Karpas-422 (cell line): ENCODE measurements around the gene SLC12A6. TPM values are rescaled to one million over a fixed set of nuclear protein-coding genes. Genes with fewer than 3 reads are reported as not detected.
"Not testable (repeated sequence)": the region's sequence is repeated elsewhere in the genome, so short reads cannot be mapped to it uniquely, and the experiment has no call there.

Experiments used
- DNase-seq: peaks from one replicate; pipeline ENCODE4 v3.0.0-alpha.2; 2015
- H2AFZ ChIP-seq: fragments of 200-600 bp; sonication (generic); 2 replicates; pipeline ENCODE4 v1.6.1; 2014; ENCODE audit warnings: antibody characterized with exemption, low read length, mixed read lengths
- H3K27ac ChIP-seq: fragments of 200-600 bp; sonication (generic); 2 replicates; pipeline ENCODE4 v1.5.1; 2014; ENCODE audit warnings: mild to moderate bottlenecking, low read length, moderate library complexity
- H3K27me3 ChIP-seq: fragments of 200-600 bp; sonication (generic); 2 replicates; pipeline ENCODE4 v1.6.1; 2014; ENCODE audit warnings: low read length, mixed read lengths
- H3K36me3 ChIP-seq: fragments of 200-600 bp; sonication (generic); 2 replicates; pipeline ENCODE4 v1.6.1; 2014; ENCODE audit warnings: low read length, mixed read lengths; ENCODE audit not compliant: insufficient read depth
- H3K4me1 ChIP-seq: fragments of 200-600 bp; sonication (generic); 2 replicates; pipeline ENCODE4 v1.6.1; 2014; ENCODE audit warnings: mild to moderate bottlenecking, low read length, mixed read lengths
- H3K4me2 ChIP-seq: fragments of 200-600 bp; sonication (generic); 2 replicates; pipeline ENCODE4 v1.6.1; 2014; ENCODE audit warnings: low read length, low read depth, mild to moderate bottlenecking; ENCODE audit not compliant: poor library complexity, severe bottlenecking
- H3K4me3 ChIP-seq: fragments of 200-600 bp; sonication (generic); 2 replicates; pipeline ENCODE4 v1.5.1; 2014; ENCODE audit warnings: mild to moderate bottlenecking, antibody characterized with exemption, low read length, mixed read lengths
- H3K79me2 ChIP-seq: fragments of 200-600 bp; sonication (generic); 2 replicates; pipeline ENCODE4 v1.6.1; 2014; ENCODE audit warnings: mild to moderate bottlenecking, low read length, mixed read lengths
- H3K9ac ChIP-seq: fragments of 200-600 bp; sonication (generic); 2 replicates; pipeline ENCODE4 v1.6.0; 2014; ENCODE audit warnings: low read length
- H3K9me2 ChIP-seq: fragments of 200-600 bp; sonication (generic), shearing (Covaris generic); replicated peaks from 2 replicates; pipeline ENCODE4 v1.6.0; 2014; ENCODE audit warnings: mild to moderate bottlenecking, low read length, moderate library complexity; ENCODE audit not compliant: insufficient read depth
- H3K9me3 ChIP-seq: fragments of 300-700, 200-600 bp; sonication (generic); 2 replicates; pipeline ENCODE4 v1.6.1; 2014; ENCODE audit warnings: low read length, mixed read lengths
- H4K20me1 ChIP-seq: fragments of 200-600 bp; sonication (generic); 2 replicates; pipeline ENCODE4 v1.6.1; 2014; ENCODE audit warnings: mild to moderate bottlenecking, antibody characterized with exemption, low read length, low read depth; ENCODE audit not compliant: insufficient read depth
- total RNA-seq: library from RNA; depleted of rRNA; stranded (reverse); fragments of >200 nt; shearing (Covaris generic); gene quantifications from 2 replicates; pipeline ENCODE4 v1.2.3, GENCODE V29; 2014; ENCODE audit warnings: low replicate concordance

Gene SLC12A6
- total RNA-seq, 1 experiment from 2014 or later: 1.6 TPM

GRCh38 chr15:34353627-34354026 lies 16.0 kb upstream of the SLC12A6 start:
- DNase-seq: peak; percentile 31
- no peak overlapping the region for H3K9ac ChIP-seq
- no peak overlapping the region for H3K4me3 ChIP-seq

GRCh38 chr15:34352996-34353395 lies 15.4 kb upstream of the SLC12A6 start:
- not testable (repeated sequence) for H2AFZ ChIP-seq, H3K79me2 ChIP-seq, H3K27me3 ChIP-seq, H3K36me3 ChIP-seq, H3K9me2 ChIP-seq, H3K9ac ChIP-seq, H3K4me1 ChIP-seq, H3K4me2 ChIP-seq, H3K27ac ChIP-seq, H4K20me1 ChIP-seq, H3K9me3 ChIP-seq, H3K4me3 ChIP-seq, DNase-seq

More at GRCh38 chr15:34353627-34354026, 16.0 kb upstream of the SLC12A6 start:
- H3K9me3 ChIP-seq: no peaks in the 10 kb centered on the region
- no peak overlapping the region for H2AFZ ChIP-seq
- H4K20me1 ChIP-seq: no peaks in the 10 kb centered on the region
- H3K9me2 ChIP-seq: no peaks in the 10 kb centered on the region
- H3K27me3 ChIP-seq: no peaks in the 10 kb centered on the region
- H3K79me2 ChIP-seq: no peaks in the 10 kb centered on the region
- no peak overlapping the region for H3K27ac ChIP-seq
- H3K36me3 ChIP-seq: no peaks in the 10 kb centered on the region
- H3K4me1 ChIP-seq: no peaks in the 10 kb centered on the region
- no peak overlapping the region for H3K4me2 ChIP-seq

- H3K79me2 ChIP-seq: no peaks in the 10 kb centered on the region
- H3K4me2 ChIP-seq: no peak overlapping the region
- no peak overlapping the region for H2AFZ ChIP-seq
- H3K9me2 ChIP-seq: no peaks in the 10 kb centered on the region
- DNase-seq: no peak
- H3K9ac ChIP-seq: no peak overlapping the region
- H4K20me1 ChIP-seq: no peaks in the 10 kb centered on the region
- no peak overlapping the region for H3K27ac ChIP-seq
- no peaks in the 10 kb centered on the region for H3K4me1 ChIP-seq
- H3K27me3 ChIP-seq: no peaks in the 10 kb centered on the region
- no peak overlapping the region for H3K4me3 ChIP-seq
- H3K36me3 ChIP-seq: no peaks in the 10 kb centered on the region
- H3K9me3 ChIP-seq: no peaks in the 10 kb centered on the region
Observed at GRCh38 chr15:34349769-34350168, 12.2 kb upstream of the SLC12A6 start.

- no peaks in the 10 kb centered on the region for H4K20me1 ChIP-seq
- no peaks in the 10 kb centered on the region for H3K4me1 ChIP-seq
- H3K79me2 ChIP-seq: no peaks in the 10 kb centered on the region
- no peak overlapping the region for H3K27ac ChIP-seq
- no peaks in the 10 kb centered on the region for H3K36me3 ChIP-seq
- H3K9me3 ChIP-seq: no peaks in the 10 kb centered on the region
- H3K27me3 ChIP-seq: no peaks in the 10 kb centered on the region
- H2AFZ ChIP-seq: no peak overlapping the region
- H3K9me2 ChIP-seq: no peaks in the 10 kb centered on the region
- H3K4me2 ChIP-seq: no peak overlapping the region
- no peak for DNase-seq
- H3K9ac ChIP-seq: no peak overlapping the region
- H3K4me3 ChIP-seq: no peak overlapping the region
Observed at GRCh38 chr15:34348735-34349300, 11.2 kb upstream of the SLC12A6 start.

- H3K9me2 ChIP-seq: no peaks in the 10 kb centered on the region
- H4K20me1 ChIP-seq: no peaks in the 10 kb centered on the region
- no peak overlapping the region for H3K9ac ChIP-seq
- no peak overlapping the region for H3K4me2 ChIP-seq
- H3K4me1 ChIP-seq: no peaks in the 10 kb centered on the region
- no peak overlapping the region for H2AFZ ChIP-seq
- no peaks in the 10 kb centered on the region for H3K27me3 ChIP-seq
- no peaks in the 10 kb centered on the region for H3K79me2 ChIP-seq
- H3K27ac ChIP-seq: no peak overlapping the region
- H3K9me3 ChIP-seq: no peaks in the 10 kb centered on the region
- DNase-seq: no peak
- H3K4me3 ChIP-seq: no peak overlapping the region
- H3K36me3 ChIP-seq: no peaks in the 10 kb centered on the region
Observed at GRCh38 chr15:34347951-34348638, 10.5 kb upstream of the SLC12A6 start.

GRCh38 chr15:34342737-34343575 lies 5.4 kb upstream of the SLC12A6 start, which contains the start of the genes NOP10 and NUTM1:
TSS of gene NOP10 (minus strand) at chr15:34343136. CDS start at chr15:34343073, 63 bp downstream.
TSS of gene NUTM1 (plus strand) at chr15:34343315. CDS start at chr15:34343697, 382 bp downstream.
- H3K9ac ChIP-seq: peak within 1 kb of the TSS; percentile 90
- H3K27ac ChIP-seq: peak within 1 kb of the TSS; percentile 76
- peak within 1 kb of the TSS; percentile 95 for H3K4me3 ChIP-seq
- no peaks in the 10 kb centered on the region for H3K9me2 ChIP-seq
- H4K20me1 ChIP-seq: no peaks in the 10 kb centered on the region
- DNase-seq: peak; percentile 96
- peaks cover 22% of the 10 kb centered on the region for H3K79me2 ChIP-seq
- H3K4me2 ChIP-seq: peak within 1 kb of the TSS; percentile 77
- no peaks in the 10 kb centered on the region for H3K9me3 ChIP-seq
- H3K4me1 ChIP-seq: peaks cover 18% of the 10 kb centered on the region
- no peaks in the 10 kb centered on the region for H3K36me3 ChIP-seq
- H2AFZ ChIP-seq: peak within 1 kb of the TSS; percentile 97
- H3K27me3 ChIP-seq: no peaks in the 10 kb centered on the region

- H2AFZ ChIP-seq: 0 out of 2 replicates have a peak overlapping the region, but pooled peaks have one; percentile 97
- not testable (repeated sequence) for H4K20me1 ChIP-seq
Observed at GRCh38 chr15:34342213-34342736, 4.7 kb upstream of the SLC12A6 start.

More at GRCh38 chr15:34342213-34342736, 4.7 kb upstream of the SLC12A6 start:
- H3K79me2 ChIP-seq: peaks cover 22% of the 10 kb centered on the region
- H3K4me2 ChIP-seq: peak overlapping the region; percentile 77
- not testable (repeated sequence) for H3K9me3 ChIP-seq, H3K27me3 ChIP-seq, H3K36me3 ChIP-seq, H3K9me2 ChIP-seq
- peak overlapping the region; percentile 90 for H3K9ac ChIP-seq
- peak overlapping the region; percentile 76 for H3K27ac ChIP-seq
- H3K4me3 ChIP-seq: peak overlapping the region; percentile 95
- peak; percentile 48 for DNase-seq
- H3K4me1 ChIP-seq: peaks cover 19% of the 10 kb centered on the region
